ENCODE measurements around the gene RPAP2. TPM values are rescaled to one million over a fixed set of nuclear protein-coding genes. Genes with fewer than 3 reads are reported as not detected.

The RPAP2 gene
- total RNA-seq, 1 experiment from 2014 or later, result 21.6 TPM

GRCh38 chr1:92306020-92306419, 7.2 kb downstream of the RPAP2 start:
- no peaks in the 10 kb centered on the region for H3K27me3 Mint-ChIP-seq (ENCODE audit: unreplicated experiment)
- CTCF ChIA-PET, result no interaction called here
- no TSS peak for BruUV-seq (replicated peaks)
- H3K4me1 Mint-ChIP-seq (ENCODE audit: low read depth, unreplicated experiment), result no peaks in the 10 kb centered on the region
- no peak for DNase-seq
- intact Hi-C loops (cut with micrococcal nuclease; ENCODE audit: unreplicated experiment), result no loop called here
- H3K4me3 Mint-ChIP-seq (ENCODE audit: low read depth, unreplicated experiment), result no peak overlapping the region
- H3K9me3 Mint-ChIP-seq (ENCODE audit: low read depth, unreplicated experiment), result no peaks in the 10 kb centered on the region
- TF ChIP-seq, protein P1, sequence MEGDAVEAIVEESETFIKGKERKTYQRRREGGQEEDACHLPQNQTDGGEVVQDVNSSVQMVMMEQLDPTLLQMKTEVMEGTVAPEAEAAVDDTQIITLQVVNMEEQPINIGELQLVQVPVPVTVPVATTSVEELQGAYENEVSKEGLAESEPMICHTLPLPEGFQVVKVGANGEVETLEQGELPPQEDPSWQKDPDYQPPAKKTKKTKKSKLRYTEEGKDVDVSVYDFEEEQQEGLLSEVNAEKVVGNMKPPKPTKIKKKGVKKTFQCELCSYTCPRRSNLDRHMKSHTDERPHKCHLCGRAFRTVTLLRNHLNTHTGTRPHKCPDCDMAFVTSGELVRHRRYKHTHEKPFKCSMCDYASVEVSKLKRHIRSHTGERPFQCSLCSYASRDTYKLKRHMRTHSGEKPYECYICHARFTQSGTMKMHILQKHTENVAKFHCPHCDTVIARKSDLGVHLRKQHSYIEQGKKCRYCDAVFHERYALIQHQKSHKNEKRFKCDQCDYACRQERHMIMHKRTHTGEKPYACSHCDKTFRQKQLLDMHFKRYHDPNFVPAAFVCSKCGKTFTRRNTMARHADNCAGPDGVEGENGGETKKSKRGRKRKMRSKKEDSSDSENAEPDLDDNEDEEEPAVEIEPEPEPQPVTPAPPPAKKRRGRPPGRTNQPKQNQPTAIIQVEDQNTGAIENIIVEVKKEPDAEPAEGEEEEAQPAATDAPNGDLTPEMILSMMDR (IDR thresholded peaks at IDR 0.05; ENCODE audit: unreplicated experiment), result no peak
- H3K36me3 Mint-ChIP-seq (ENCODE audit: insufficient read depth, unreplicated experiment), result peaks cover 21% of the 10 kb centered on the region
- no peak overlapping the region for H3K27ac Mint-ChIP-seq (ENCODE audit: unreplicated experiment)

DNA sequence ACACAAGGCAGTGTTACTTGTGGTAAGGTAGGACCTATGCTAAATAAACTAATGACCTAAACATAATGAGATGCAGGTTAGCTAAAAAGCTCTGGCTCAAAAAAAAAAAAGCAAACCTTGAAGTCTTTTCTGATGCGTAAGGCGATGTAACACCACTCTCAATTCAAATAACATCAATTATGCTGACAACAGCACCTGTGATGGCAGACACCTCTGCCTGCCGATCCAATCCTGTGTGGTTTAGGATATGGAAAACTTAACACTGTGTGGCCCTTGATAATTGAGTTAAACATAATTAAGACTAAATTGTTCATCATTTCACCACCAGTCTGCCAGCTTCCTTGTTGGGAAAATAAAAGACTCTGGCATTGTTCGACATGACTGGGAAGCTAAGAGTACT, 9.1 kb downstream of the RPAP2 start:
- no peaks in the 10 kb centered on the region for H3K27me3 Mint-ChIP-seq (ENCODE audit: unreplicated experiment)

DNA sequence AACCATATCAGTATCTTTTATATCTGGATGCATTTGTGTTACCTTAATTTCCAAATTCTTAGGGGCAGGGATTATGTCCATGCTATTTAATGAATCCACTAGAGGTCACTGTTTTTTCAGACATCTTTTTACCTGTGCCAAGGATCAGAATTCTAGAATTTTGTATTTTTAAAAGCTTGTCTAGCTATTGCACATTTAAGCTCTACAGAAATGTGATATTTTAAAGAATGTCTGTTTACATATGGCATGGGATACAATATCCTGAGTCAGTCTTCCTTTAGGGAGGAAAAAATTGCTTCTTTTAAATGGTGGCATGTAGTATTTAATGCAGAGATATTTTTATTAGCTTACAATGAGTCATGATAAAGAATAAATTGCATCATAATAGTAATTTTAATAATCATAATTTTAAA, 11.3 kb downstream of the RPAP2 start:
- no peak for DNase-seq
- TF ChIP-seq, protein P1 (IDR thresholded peaks at IDR 0.05; ENCODE audit: unreplicated experiment), result no peak
- intact Hi-C loops (cut with micrococcal nuclease; ENCODE audit: unreplicated experiment), result loop anchor here (2.0 to 10.0 kb wide), 3 partner anchors 165 to 313 kb away; no protein-coding TSS in a partner anchor
- Mint-ChIP-seq H3K27me3 (ENCODE audit: unreplicated experiment) (no peaks in the 10 kb centered on the region), H3K36me3 (ENCODE audit: insufficient read depth, unreplicated experiment) (peaks cover 12% of the 10 kb centered on the region), H3K9me3 (ENCODE audit: low read depth, unreplicated experiment) (no peaks in the 10 kb centered on the region), H3K27ac (ENCODE audit: unreplicated experiment) (no peak overlapping the region), H3K4me1 (ENCODE audit: low read depth, unreplicated experiment) (no peaks in the 10 kb centered on the region), H3K4me3 (ENCODE audit: low read depth, unreplicated experiment) (no peak overlapping the region)
- CTCF ChIA-PET, result interaction anchor here (0.6 to 1.2 kb wide), 6 partner anchors 10 to 508 kb away, joined by 3 to 5 read pairs (median 4); no protein-coding TSS in a partner anchor
- BruUV-seq (replicated peaks), result no TSS peak

More for the DNA sequence above, 9.1 kb downstream of the RPAP2 start:
- Mint-ChIP-seq H3K27ac (ENCODE audit: unreplicated experiment) (no peak overlapping the region), H3K36me3 (ENCODE audit: insufficient read depth, unreplicated experiment) (peaks cover 21% of the 10 kb centered on the region), H3K4me3 (ENCODE audit: low read depth, unreplicated experiment) (no peak overlapping the region), H3K9me3 (ENCODE audit: low read depth, unreplicated experiment) (no peaks in the 10 kb centered on the region), H3K4me1 (ENCODE audit: low read depth, unreplicated experiment) (no peaks in the 10 kb centered on the region)
- BruUV-seq (replicated peaks), result no TSS peak
- TF ChIP-seq, protein P1 (IDR thresholded peaks at IDR 0.05; ENCODE audit: unreplicated experiment), result no peak
- CTCF ChIA-PET, result no interaction called here
- intact Hi-C loops (cut with micrococcal nuclease; ENCODE audit: unreplicated experiment), result no loop called here
- no peak for DNase-seq

- peaks cover 5% of the 10 kb centered on the region for H3K36me3 Mint-ChIP-seq (ENCODE audit: insufficient read depth, unreplicated experiment)
- no peak for DNase-seq
- H3K27ac Mint-ChIP-seq (ENCODE audit: unreplicated experiment), result no peak overlapping the region
- TF ChIP-seq, protein P1 (IDR thresholded peaks at IDR 0.05; ENCODE audit: unreplicated experiment), result no peak
- H3K4me1 Mint-ChIP-seq (ENCODE audit: low read depth, unreplicated experiment), result no peaks in the 10 kb centered on the region
- no peaks in the 10 kb centered on the region for H3K9me3 Mint-ChIP-seq (ENCODE audit: low read depth, unreplicated experiment)
- no peak overlapping the region for H3K4me3 Mint-ChIP-seq (ENCODE audit: low read depth, unreplicated experiment)
- CTCF ChIA-PET, result interaction anchor here (0.7 kb wide), 1 partner anchor 197 kb away, joined by 3 read pairs; no protein-coding TSS in a partner anchor
- no TSS peak for BruUV-seq (replicated peaks)
- intact Hi-C loops (cut with micrococcal nuclease; ENCODE audit: unreplicated experiment), result loop anchor here (10.0 kb wide), 1 partner anchor 161 kb away; no protein-coding TSS in a partner anchor
- H3K27me3 Mint-ChIP-seq (ENCODE audit: unreplicated experiment), result no peaks in the 10 kb centered on the region
Observed at GRCh38 chr1:92314024-92314423, 15.2 kb downstream of the RPAP2 start.

All from Calu3 (cell line).